ENCODE results near the gene STMP1. TPM values are rescaled to one million over a fixed set of nuclear protein-coding genes. Genes with fewer than 3 reads are reported as not detected.

The STMP1 gene
- total RNA-seq, 4 donors from 2014 or later: 4.4 to 28.5 (median 23.1) TPM

- no peaks in the 10 kb centered on the region for H3K4me1 ChIP-seq
- H3K27me3 ChIP-seq: no peaks in the 10 kb centered on the region
- no peak overlapping the region for H3K4me3 ChIP-seq
- TF ChIP-seq POLR2A (IDR thresholded peaks at IDR 0.05): no peak
- no peak for TF ChIP-seq CTCF (IDR thresholded peaks at IDR 0.05)
- no peaks in the 10 kb centered on the region for H3K9me3 ChIP-seq
- H3K36me3 ChIP-seq: no peaks in the 10 kb centered on the region
- DNase-seq: no peak
- H3K27ac ChIP-seq: no peak overlapping the region
- intact Hi-C loops (cut with DNase I; ENCODE audit: low total_unique reads): no loop called here
Measured at GRCh38 chr7:135693558-135693957, 31.2 kb downstream of the STMP1 start.

GRCh38 chr7:135697276-135698049, 35.1 kb downstream of the STMP1 start:
- H3K27ac ChIP-seq: peak overlapping the region in 1 of 2 donors; percentile 25
- intact Hi-C loops (cut with DNase I; ENCODE audit: low total_unique reads): no loop called here

GRCh38 chr7:135704074-135704473, 41.8 kb downstream of the STMP1 start:
- intact Hi-C loops (cut with DNase I; ENCODE audit: low total_unique reads): no loop called here
- Histone ChIP-seq H3K4me1 (no peaks in the 10 kb centered on the region), H3K4me3 (no peak overlapping the region), H3K9me3 (no peaks in the 10 kb centered on the region), H3K36me3 (no peaks in the 10 kb centered on the region), H3K27ac (no peak overlapping the region), H3K27me3 (no peaks in the 10 kb centered on the region)
- TF ChIP-seq CTCF (IDR thresholded peaks at IDR 0.05): no peak
- TF ChIP-seq POLR2A (IDR thresholded peaks at IDR 0.05): no peak
- DNase-seq: no peak

More at GRCh38 chr7:135697276-135698049, 35.1 kb downstream of the STMP1 start:
- Histone ChIP-seq H3K4me1 (no peaks in the 10 kb centered on the region), H3K36me3 (no peaks in the 10 kb centered on the region), H3K4me3 (no peak overlapping the region), H3K9me3 (no peaks in the 10 kb centered on the region), H3K27me3 (no peaks in the 10 kb centered on the region)
- no peak for DNase-seq
- TF ChIP-seq CTCF (IDR thresholded peaks at IDR 0.05) (no peak), POLR2A (IDR thresholded peaks at IDR 0.05) (no peak)

GRCh38 chr7:135704698-135705097, 42.4 kb downstream of the STMP1 start:
- Histone ChIP-seq H3K4me3 (no peak overlapping the region), H3K9me3 (no peaks in the 10 kb centered on the region), H3K27ac (no peak overlapping the region), H3K27me3 (no peaks in the 10 kb centered on the region), H3K36me3 (no peaks in the 10 kb centered on the region), H3K4me1 (no peaks in the 10 kb centered on the region)
- no peak for TF ChIP-seq CTCF (IDR thresholded peaks at IDR 0.05)
- TF ChIP-seq POLR2A (IDR thresholded peaks at IDR 0.05): no peak
- no peak for DNase-seq
- intact Hi-C loops (cut with DNase I; ENCODE audit: low total_unique reads): no loop called here

- no peaks in the 10 kb centered on the region for H3K4me1 ChIP-seq
- H3K4me3 ChIP-seq: no peak overlapping the region
- no peak for DNase-seq
- no peak for TF ChIP-seq CTCF (IDR thresholded peaks at IDR 0.05)
- no peak for TF ChIP-seq POLR2A (IDR thresholded peaks at IDR 0.05)
- H3K27me3 ChIP-seq: no peaks in the 10 kb centered on the region
- H3K36me3 ChIP-seq: no peaks in the 10 kb centered on the region
- H3K9me3 ChIP-seq: no peaks in the 10 kb centered on the region
- intact Hi-C loops (cut with DNase I; ENCODE audit: low total_unique reads): no loop called here
- H3K27ac ChIP-seq: no peak overlapping the region
Measured at GRCh38 chr7:135706038-135706742, 43.9 kb downstream of the STMP1 start.

Data from uterus (tissue), 4 donors.